Erythroblast (primary cell): ENCODE results near the gene IRS4.

Experiments
- DNase-seq, 2 experiments: peaks; one replicate each; lab custom pipeline; 2025; lab: John Stamatoyannopoulos, UW
- GATA1 ChIP-seq: IDR thresholded peaks from 2 replicates; pipeline ENCODE4 v1.6.1; 2011; ENCODE audit warnings: low read depth, mild to moderate bottlenecking, control low read depth, low read length, moderate library complexity
- POLR2A ChIP-seq: IDR thresholded peaks from 2 replicates; pipeline ENCODE4 v1.6.1; 2011; ENCODE audit warnings: mild to moderate bottlenecking, low read length

IRS4 gene

GRCh38 chrX:108704839-108705238 lies 31.5 kb downstream of the IRS4 start:
- DNase-seq: no peak
- TF ChIP-seq POLR2A: no peak
- no peak for TF ChIP-seq GATA1

- TF ChIP-seq POLR2A: no peak
- TF ChIP-seq GATA1: no peak
- no peak for DNase-seq
Measured at GRCh38 chrX:108702530-108702929, 33.8 kb downstream of the IRS4 start.

GRCh38 chrX:108701633-108702032 lies 34.7 kb downstream of the IRS4 start:
- no peak for DNase-seq
- TF ChIP-seq POLR2A (no peak), GATA1 (no peak)

GRCh38 chrX:108699368-108699767 lies 37.0 kb downstream of the IRS4 start:
- TF ChIP-seq POLR2A (no peak), GATA1 (no peak)
- peak; percentile 5 to 34 for DNase-seq

- peak in 1 of 2 experiments; percentile 12 for DNase-seq
- TF ChIP-seq POLR2A: no peak
- no peak for TF ChIP-seq GATA1
Measured at GRCh38 chrX:108696690-108697089, 39.7 kb downstream of the IRS4 start.
